SK-N-SH (cell line): Measurements from ENCODE around the gene DLEU7. TPM values are rescaled to one million over a fixed set of nuclear protein-coding genes. Genes with fewer than 3 reads are reported as not detected.

ENCODE experiments used
- CTCF ChIA-PET: fragments of 300-600, 350-600 bp; formaldehyde crosslinking; extraction: SDS; loops from one replicate; lab custom pipeline; 2021; lab: Yijun Ruan, JAX
- POLR2A ChIA-PET: fragments of 350-600 bp; sonication (Branson Sonifier 250); formaldehyde crosslinking; extraction: SDS; loops from one replicate; lab custom pipeline; 2020; ENCODE audit warnings: antibody characterized with exemption, inconsistent platforms; lab: Yijun Ruan, JAX
- DNase-seq: peaks from one replicate; pipeline ENCODE4 v3.0.0; 2012
- H2AFZ ChIP-seq: fragments of 200-600 bp; sonication (generic); 2 replicates; pipeline ENCODE4 v1.8.1; 2016; ENCODE audit warnings: antibody characterized with exemption, mild to moderate bottlenecking, low read depth
- H3F3A ChIP-seq: fragments of 200-600 bp; sonication (generic); replicated peaks from 2 replicates; pipeline ENCODE3; 2016; ENCODE audit warnings: antibody characterized with exemption, mild to moderate bottlenecking; ENCODE audit not compliant: insufficient read depth
- H3K27ac ChIP-seq, 2 experiments: fragments of 200-500 bp in 1 of 2; fragments of 200-600 bp in 1 of 2; sonication (Bioruptor generic) in 1 of 2; sonication (generic), shearing (Covaris generic) in 1 of 2; 2 replicates each; pipeline versions ENCODE4 v1.5.1 to v1.6.1; 2014 to 2016; ENCODE audit warnings: low read depth in 2 of 2, inconsistent platforms in 1 of 2, low read length in 1 of 2, mild to moderate bottlenecking in 1 of 2, mixed read lengths in 1 of 2
- H3K27me3 ChIP-seq: fragments of 200-600 bp; sonication (generic), shearing (Covaris generic); 2 replicates; pipeline ENCODE4 v1.6.1; 2016; ENCODE audit warnings: mixed run types; ENCODE audit not compliant: insufficient read depth
- H3K36me3 ChIP-seq, 2 experiments: fragments of 200-500 bp in 1 of 2; fragments of 200-600 bp in 1 of 2; sonication (Bioruptor generic) in 1 of 2; sonication (generic) in 1 of 2; replicated peaks in 1 of 2; 2 replicates each; pipeline versions ENCODE3 to v1.5.1; 2014 to 2016; ENCODE audit warnings: low read length in 1 of 2, mild to moderate bottlenecking in 1 of 2; ENCODE audit not compliant: insufficient read depth in 2 of 2, control insufficient read depth in 1 of 2
- H3K4me1 ChIP-seq, 2 experiments: fragments of 200-500 bp in 1 of 2; fragments of 200-600 bp in 1 of 2; sonication (Bioruptor generic) in 1 of 2; sonication (generic), shearing (Covaris generic) in 1 of 2; 2 replicates each; pipeline versions ENCODE4 v1.5.1 to v1.6.1; 2014 to 2016; ENCODE audit warnings: low read depth in 1 of 2, low read length in 1 of 2, mixed run types in 1 of 2; ENCODE audit not compliant: insufficient read depth in 2 of 2, control insufficient read depth in 1 of 2
- H3K4me2 ChIP-seq: fragments of 200-600 bp; sonication (generic), shearing (Covaris generic); 2 replicates; pipeline ENCODE4 v1.6.1; 2017; ENCODE audit warnings: mixed run types
- H3K4me3 ChIP-seq, 2 experiments: fragments of 200-500 bp in 1 of 2; fragments of 200-600 bp in 1 of 2; sonication (Bioruptor generic) in 1 of 2; sonication (generic), shearing (Covaris generic) in 1 of 2; 2 replicates each; pipeline versions ENCODE4 v1.5.1 to v1.8.1; 2014 to 2016; ENCODE audit warnings: low read depth in 2 of 2, inconsistent platforms in 1 of 2, low read length in 1 of 2, mild to moderate bottlenecking in 1 of 2, mixed read lengths in 1 of 2, moderate library complexity in 1 of 2
- H3K79me2 ChIP-seq: fragments of 200-600 bp; sonication (generic); 2 replicates; pipeline ENCODE4 v1.8.1; 2017; ENCODE audit warnings: mild to moderate bottlenecking; ENCODE audit not compliant: insufficient read depth
- H3K9ac ChIP-seq: fragments of 200-600 bp; sonication (generic); 2 replicates; pipeline ENCODE4 v1.6.1; 2017; ENCODE audit warnings: mixed run types
- H3K9me2 ChIP-seq: fragments of 200-600 bp; sonication (generic); 2 replicates; pipeline ENCODE4 v1.6.1; 2017; ENCODE audit warnings: mixed run types
- H3K9me3 ChIP-seq: fragments of 200-600 bp; sonication (generic); 2 replicates; pipeline ENCODE4 v1.6.1; 2017; ENCODE audit warnings: mixed run types, mild to moderate bottlenecking, moderate library complexity
- H4K20me1 ChIP-seq: fragments of 200-600 bp; sonication (generic); 2 replicates; pipeline ENCODE4 v1.6.1; 2017; ENCODE audit warnings: mild to moderate bottlenecking, mixed run types; ENCODE audit not compliant: insufficient read depth
- CHD2 ChIP-seq: fragments of 150-350 bp; IDR thresholded peaks from 2 replicates; pipeline ENCODE4 v1.6.1; 2018; ENCODE audit warnings: low read length; ENCODE audit not compliant: partially characterized antibody
- EP300 ChIP-seq, 2 experiments: IDR thresholded peaks; 2 replicates each; pipeline versions ENCODE4 v1.4.0 to v1.6.1; 2012; ENCODE audit warnings: borderline replicate concordance in 1 of 2, low read depth in 1 of 2, low read length in 1 of 2
- EZH2phosphoT487 ChIP-seq: fragments of 200-600 bp; sonication (generic); IDR thresholded peaks from 2 replicates; pipeline ENCODE4 v1.6.1; 2017; ENCODE audit warnings: low read depth, mixed run types, mild to moderate bottlenecking, antibody characterized with exemption, moderate library complexity, borderline replicate concordance
- FOXJ3 ChIP-seq: sonication (generic); formaldehyde crosslinking; IDR thresholded peaks from 2 replicates; pipeline ENCODE4 v1.5.1; 2020; ENCODE audit warnings: mild to moderate bottlenecking, missing genetic modification reagents
- GATA2 ChIP-seq: sonication (generic); formaldehyde crosslinking; IDR thresholded peaks from 2 replicates; pipeline ENCODE4 v1.5.0; 2020; ENCODE audit warnings: mild to moderate bottlenecking, missing genetic modification reagents
- JUND ChIP-seq: IDR thresholded peaks from 2 replicates; pipeline ENCODE4 v1.4.0; 2012
- MEF2A ChIP-seq: IDR thresholded peaks from 2 replicates; pipeline ENCODE4 v1.4.0; 2012; ENCODE audit warnings: low read depth, borderline replicate concordance
- MXI1 ChIP-seq: IDR thresholded peaks from 2 replicates; pipeline ENCODE4 v1.6.1; 2012; ENCODE audit warnings: mild to moderate bottlenecking, low read depth, low read length, improper control_type of control experiment
- NRF1 ChIP-seq: IDR thresholded peaks from 2 replicates; pipeline ENCODE4 v1.6.1; 2012; ENCODE audit warnings: low read depth, mild to moderate bottlenecking, low read length
- RAD21 ChIP-seq: IDR thresholded peaks from 2 replicates; pipeline ENCODE4 v1.6.1; 2012; ENCODE audit warnings: mild to moderate bottlenecking, low read length
- RFX5 ChIP-seq: IDR thresholded peaks from 2 replicates; pipeline ENCODE4 v1.6.1; 2012; ENCODE audit warnings: mild to moderate bottlenecking, improper control_type of control experiment, low read length
- RXRA ChIP-seq: IDR thresholded peaks from 2 replicates; pipeline ENCODE4 v1.4.0; 2012; ENCODE audit warnings: low read depth, mild to moderate bottlenecking, borderline replicate concordance
- SIN3A ChIP-seq: IDR thresholded peaks from 2 replicates; pipeline ENCODE4 v1.6.1; 2012; ENCODE audit warnings: low read depth, mild to moderate bottlenecking, low read length, moderate library complexity, borderline replicate concordance
- SMC3 ChIP-seq: IDR thresholded peaks from 2 replicates; pipeline ENCODE4 v1.6.1; 2012; ENCODE audit warnings: low read depth, low read length, improper control_type of control experiment
- TAF1 ChIP-seq: IDR thresholded peaks from 2 replicates; pipeline ENCODE4 v1.6.1; 2012; ENCODE audit warnings: low read depth, mild to moderate bottlenecking, low read length, moderate library complexity, borderline replicate concordance
- TEAD4 ChIP-seq: IDR thresholded peaks from 2 replicates; pipeline ENCODE4 v1.4.0; 2012; ENCODE audit warnings: mild to moderate bottlenecking, borderline replicate concordance; ENCODE audit not compliant: insufficient read depth
- WGBS: methylation state at CpG from one replicate; pipeline ENCODE4 v1.1.6; 2017; ENCODE audit warnings: low lambda C conversion rate; 5-methylcytosine and 5-hydroxymethylcytosine counted together
- polyA plus RNA-seq, 3 experiments: library from polyadenylated mRNA; depleted of rRNA; stranded (reverse); fragments of >200 nt; gene quantifications; 2 replicates each; pipeline ENCODE4 v1.2.3, GENCODE V29; 2012
- TF ChIP-seq, protein P1 (sequence below): IDR thresholded peaks from 2 replicates; pipeline ENCODE4 v1.4.0; 2012; ENCODE audit warnings: low read depth, borderline replicate concordance
- TF ChIP-seq, protein P2 (sequence below): fragments of 150-350 bp; IDR thresholded peaks from 2 replicates; pipeline ENCODE4 v1.6.1; 2016; ENCODE audit warnings: mild to moderate bottlenecking, low read depth, low read length
- TF ChIP-seq, protein P3 (sequence below): IDR thresholded peaks from 2 replicates; pipeline ENCODE4 v1.4.0; 2012; ENCODE audit warnings: low read depth
- TF ChIP-seq, protein P4 (sequence below): IDR thresholded peaks from 2 replicates; pipeline ENCODE4 v1.4.0; 2012; ENCODE audit warnings: low read depth, borderline replicate concordance

Gene DLEU7
- polyA plus RNA-seq, 1 of the 3 experiments (the other 2 are of a cell fraction) = not detected

DNA sequence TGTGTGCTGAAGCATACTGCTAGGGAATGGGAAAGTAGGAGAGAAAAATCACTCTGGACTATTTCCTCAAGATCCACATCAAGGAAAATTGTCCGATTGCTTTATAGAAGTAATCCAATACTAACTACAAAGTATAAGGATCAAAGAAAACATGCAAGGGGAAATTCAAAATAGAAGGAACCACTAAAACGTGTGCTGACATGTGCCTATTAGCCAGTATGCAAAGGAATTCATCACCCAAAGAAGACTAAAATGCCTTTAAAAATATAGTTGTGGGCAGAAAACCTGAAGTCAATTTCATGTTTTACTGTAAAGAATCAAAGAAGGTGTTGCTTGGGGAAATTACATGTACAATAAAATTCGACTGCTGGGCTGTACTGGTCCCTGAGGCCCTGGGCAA, 14.3 kb downstream of the DLEU7 start (continued):
- TF ChIP-seq, protein P1, sequence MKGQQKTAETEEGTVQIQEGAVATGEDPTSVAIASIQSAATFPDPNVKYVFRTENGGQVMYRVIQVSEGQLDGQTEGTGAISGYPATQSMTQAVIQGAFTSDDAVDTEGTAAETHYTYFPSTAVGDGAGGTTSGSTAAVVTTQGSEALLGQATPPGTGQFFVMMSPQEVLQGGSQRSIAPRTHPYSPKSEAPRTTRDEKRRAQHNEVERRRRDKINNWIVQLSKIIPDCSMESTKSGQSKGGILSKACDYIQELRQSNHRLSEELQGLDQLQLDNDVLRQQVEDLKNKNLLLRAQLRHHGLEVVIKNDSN = no peak
- no peak for TF ChIP-seq EP300 (IDR thresholded peaks at IDR 0.05; ENCODE audit: borderline replicate concordance in 1 of 2, low read depth in 1 of 2, low read length in 1 of 2)
- no peak for TF ChIP-seq RAD21
- TF ChIP-seq MXI1 = no peak
- no peak for TF ChIP-seq RXRA
- TF ChIP-seq MEF2A = no peak
- TF ChIP-seq, all 33 proteins: peak for 0

DNA sequence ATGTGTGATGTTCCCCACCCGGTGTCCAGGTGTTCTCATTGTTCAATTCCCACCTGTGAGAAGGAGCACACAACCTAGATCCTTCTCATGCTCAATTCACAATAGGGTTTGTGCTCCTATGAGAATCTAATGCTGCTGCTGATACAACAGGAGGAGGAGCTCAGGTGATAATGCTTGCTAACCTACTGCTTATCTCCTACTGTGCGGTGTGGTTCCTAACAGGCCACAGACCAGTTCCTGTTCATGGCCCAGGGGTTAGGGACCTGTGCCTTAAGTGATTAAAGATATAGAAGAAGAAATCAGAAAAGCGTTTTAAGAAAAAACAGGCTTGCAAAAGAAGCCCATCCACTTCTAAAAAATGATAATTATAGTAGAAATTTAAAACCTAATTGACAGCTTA, 17.5 kb downstream of the DLEU7 start:
- H3K27ac ChIP-seq = no peak overlapping the region
- H2AFZ ChIP-seq = no peak overlapping the region
- no peak overlapping the region for H3K4me2 ChIP-seq
- H3K9ac ChIP-seq = no peak overlapping the region
- no peaks in the 10 kb centered on the region for H4K20me1 ChIP-seq
- H3K36me3 ChIP-seq = no peaks in the 10 kb centered on the region
- TF ChIP-seq TEAD4 = no peak
- TF ChIP-seq, protein P1 = no peak
- TF ChIP-seq JUND = no peak
- no peak for TF ChIP-seq EZH2phosphoT487
- TF ChIP-seq SMC3 = no peak
- TF ChIP-seq, protein P2, sequence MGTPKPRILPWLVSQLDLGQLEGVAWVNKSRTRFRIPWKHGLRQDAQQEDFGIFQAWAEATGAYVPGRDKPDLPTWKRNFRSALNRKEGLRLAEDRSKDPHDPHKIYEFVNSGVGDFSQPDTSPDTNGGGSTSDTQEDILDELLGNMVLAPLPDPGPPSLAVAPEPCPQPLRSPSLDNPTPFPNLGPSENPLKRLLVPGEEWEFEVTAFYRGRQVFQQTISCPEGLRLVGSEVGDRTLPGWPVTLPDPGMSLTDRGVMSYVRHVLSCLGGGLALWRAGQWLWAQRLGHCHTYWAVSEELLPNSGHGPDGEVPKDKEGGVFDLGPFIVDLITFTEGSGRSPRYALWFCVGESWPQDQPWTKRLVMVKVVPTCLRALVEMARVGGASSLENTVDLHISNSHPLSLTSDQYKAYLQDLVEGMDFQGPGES = no peak
- TF ChIP-seq RFX5 = no peak
- TF ChIP-seq, protein P3, sequence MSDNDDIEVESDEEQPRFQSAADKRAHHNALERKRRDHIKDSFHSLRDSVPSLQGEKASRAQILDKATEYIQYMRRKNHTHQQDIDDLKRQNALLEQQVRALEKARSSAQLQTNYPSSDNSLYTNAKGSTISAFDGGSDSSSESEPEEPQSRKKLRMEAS = no peak
- TF ChIP-seq, protein P4, sequence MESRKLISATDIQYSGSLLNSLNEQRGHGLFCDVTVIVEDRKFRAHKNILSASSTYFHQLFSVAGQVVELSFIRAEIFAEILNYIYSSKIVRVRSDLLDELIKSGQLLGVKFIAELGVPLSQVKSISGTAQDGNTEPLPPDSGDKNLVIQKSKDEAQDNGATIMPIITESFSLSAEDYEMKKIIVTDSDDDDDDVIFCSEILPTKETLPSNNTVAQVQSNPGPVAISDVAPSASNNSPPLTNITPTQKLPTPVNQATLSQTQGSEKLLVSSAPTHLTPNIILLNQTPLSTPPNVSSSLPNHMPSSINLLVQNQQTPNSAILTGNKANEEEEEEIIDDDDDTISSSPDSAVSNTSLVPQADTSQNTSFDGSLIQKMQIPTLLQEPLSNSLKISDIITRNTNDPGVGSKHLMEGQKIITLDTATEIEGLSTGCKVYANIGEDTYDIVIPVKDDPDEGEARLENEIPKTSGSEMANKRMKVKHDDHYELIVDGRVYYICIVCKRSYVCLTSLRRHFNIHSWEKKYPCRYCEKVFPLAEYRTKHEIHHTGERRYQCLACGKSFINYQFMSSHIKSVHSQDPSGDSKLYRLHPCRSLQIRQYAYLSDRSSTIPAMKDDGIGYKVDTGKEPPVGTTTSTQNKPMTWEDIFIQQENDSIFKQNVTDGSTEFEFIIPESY = no peak
- no peak for TF ChIP-seq FOXJ3
- no peak for TF ChIP-seq NRF1
- no peak for TF ChIP-seq TAF1
- no peak for TF ChIP-seq GATA2 (CRISPR knock-in tag)
- no peak for TF ChIP-seq CHD2
- no peak for TF ChIP-seq SIN3A
- TF ChIP-seq MXI1 = no peak
- no peak for TF ChIP-seq MEF2A
- no peaks in the 10 kb centered on the region for H3F3A ChIP-seq
- no peaks in the 10 kb centered on the region for H3K9me3 ChIP-seq
- CTCF ChIA-PET = no interaction called here
- 65% methylated on average over 3 of the region's 3 CpGs for WGBS
- H3K4me3 ChIP-seq = no peak overlapping the region
- H3K4me1 ChIP-seq = no peaks in the 10 kb centered on the region
- DNase-seq = no peak
- POLR2A ChIA-PET = no interaction called here
- no peaks in the 10 kb centered on the region for H3K27me3 ChIP-seq
- H3K79me2 ChIP-seq = no peaks in the 10 kb centered on the region
- no peaks in the 10 kb centered on the region for H3K9me2 ChIP-seq
